HEK293 (cell line): Measurements from ENCODE around the gene RAPGEF5.

ENCODE experiments used
- CTCF ChIA-PET: fragments of 350-600 bp; formaldehyde crosslinking; extraction: SDS; loops from one replicate; lab custom pipeline; 2021; ENCODE audit warnings: antibody characterized with exemption; lab: Yijun Ruan, JAX
- POLR2A ChIA-PET: fragments of 300-600 bp; formaldehyde crosslinking; extraction: SDS; loops from one replicate; lab custom pipeline; 2020; ENCODE audit warnings: antibody characterized with exemption, inconsistent platforms; lab: Yijun Ruan, JAX
- H3K27ac ChIP-seq: fragments of 200-500 bp; sonication (Bioruptor generic); 2 replicates; pipeline ENCODE4 v1.5.1; 2014; ENCODE audit warnings: low read depth, low read length, control low read depth, inconsistent platforms; ENCODE audit errors: extremely low read depth
- H3K36me3 ChIP-seq, 2 experiments: fragments of 200-500 bp in 1 of 2; sonication (Bioruptor generic) in 1 of 2; 1 replicate in 1 of 2; 2 replicates in 1 of 2; pipeline ENCODE4 v1.5.1; 2014 to 2017; ENCODE audit warnings: inconsistent platforms in 2 of 2, low read length in 2 of 2; ENCODE audit not compliant: control insufficient read depth in 2 of 2, insufficient read depth in 1 of 2
- H3K4me1 ChIP-seq: fragments of 200-500 bp; sonication (Bioruptor generic); 2 replicates; pipeline ENCODE4 v1.5.1; 2014; ENCODE audit warnings: mild to moderate bottlenecking, low read length, inconsistent platforms; ENCODE audit not compliant: control insufficient read depth, insufficient read depth
- H3K4me3 ChIP-seq: 2 replicates; pipeline ENCODE4 v1.5.1; 2011; ENCODE audit warnings: low read depth, mild to moderate bottlenecking, control low read depth, low read length, moderate library complexity
- H3K9me3 ChIP-seq: fragments of 200-500 bp; sonication (Bioruptor generic); 2 replicates; pipeline ENCODE4 v1.5.1; 2014; ENCODE audit warnings: low read depth, low read length, inconsistent platforms; ENCODE audit not compliant: control insufficient read depth, insufficient read depth
- AEBP2 ChIP-seq: fragments of 450-650 bp; formaldehyde crosslinking; IDR thresholded peaks from 2 replicates; pipeline ENCODE4 v1.5.1; 2016; ENCODE audit warnings: missing biosample characterization, missing genetic modification characterization, borderline replicate concordance
- BCL11A ChIP-seq: fragments of 450-650 bp; formaldehyde crosslinking; IDR thresholded peaks from 2 replicates; pipeline ENCODE4 v1.5.1; 2016; ENCODE audit warnings: low read depth, missing biosample characterization, missing genetic modification characterization
- BCL6B ChIP-seq: fragments of 450-650 bp; formaldehyde crosslinking; IDR thresholded peaks from 2 replicates; pipeline ENCODE4 v1.5.1; 2017; ENCODE audit warnings: missing biosample characterization, missing genetic modification characterization
- KLF10 ChIP-seq: fragments of 450-650 bp; IDR thresholded peaks from 2 replicates; pipeline ENCODE4 v1.5.1; 2018; ENCODE audit warnings: missing biosample characterization, mild to moderate bottlenecking, missing genetic modification characterization
- KLF9 ChIP-seq: fragments of 450-650 bp; formaldehyde crosslinking; IDR thresholded peaks from 2 replicates; pipeline ENCODE4 v1.5.1; 2016; ENCODE audit warnings: missing biosample characterization, missing genetic modification characterization, low read depth
- MZF1 ChIP-seq: fragments of 450-650 bp; formaldehyde crosslinking; IDR thresholded peaks from 2 replicates; pipeline ENCODE4 v1.5.1; 2017; ENCODE audit warnings: missing biosample characterization, missing genetic modification characterization, borderline replicate concordance
- PRDM4 ChIP-seq: fragments of 450-650 bp; formaldehyde crosslinking; IDR thresholded peaks from 2 replicates; pipeline ENCODE4 v1.5.1; 2017; ENCODE audit warnings: missing biosample characterization, missing genetic modification characterization
- PRDM6 ChIP-seq: fragments of 450-650 bp; formaldehyde crosslinking; IDR thresholded peaks from 2 replicates; pipeline ENCODE4 v1.5.1; 2017; ENCODE audit warnings: missing biosample characterization, missing genetic modification characterization
- REPIN1 ChIP-seq: fragments of 450-650 bp; formaldehyde crosslinking; IDR thresholded peaks from 2 replicates; pipeline ENCODE4 v1.5.1; 2017; ENCODE audit warnings: missing biosample characterization, missing genetic modification characterization, low read depth
- ZBTB20 ChIP-seq: fragments of 450-650 bp; formaldehyde crosslinking; IDR thresholded peaks from 2 replicates; pipeline ENCODE4 v1.5.1; 2016; ENCODE audit warnings: missing biosample characterization, missing genetic modification characterization
- ZBTB26 ChIP-seq: fragments of 450-650 bp; formaldehyde crosslinking; optimal IDR thresholded peaks from 2 replicates; pipeline ENCODE3; 2016; ENCODE audit warnings: missing biosample characterization, mild to moderate bottlenecking, missing genetic modification characterization
- ZNF121 ChIP-seq: fragments of 450-650 bp; formaldehyde crosslinking; IDR thresholded peaks from 2 replicates; pipeline ENCODE4 v1.5.1; 2016; ENCODE audit warnings: missing biosample characterization, missing genetic modification characterization
- ZNF16 ChIP-seq: fragments of 450-650 bp; formaldehyde crosslinking; IDR thresholded peaks from 2 replicates; pipeline ENCODE4 v1.5.1; 2016; ENCODE audit warnings: low read depth, missing biosample characterization, missing genetic modification characterization
- ZNF169 ChIP-seq: fragments of 450-650 bp; formaldehyde crosslinking; IDR thresholded peaks from 2 replicates; pipeline ENCODE4 v1.5.1; 2016; ENCODE audit warnings: missing biosample characterization, missing genetic modification characterization
- ZNF174 ChIP-seq: fragments of 450-650 bp; formaldehyde crosslinking; IDR thresholded peaks from 2 replicates; pipeline ENCODE4 v1.5.0; 2017; ENCODE audit warnings: missing biosample characterization, mild to moderate bottlenecking, missing genetic modification characterization
- ZNF214 ChIP-seq: fragments of 450-650 bp; formaldehyde crosslinking; IDR thresholded peaks from 2 replicates; pipeline ENCODE4 v1.5.1; 2017; ENCODE audit warnings: missing biosample characterization, mild to moderate bottlenecking, missing genetic modification characterization, borderline replicate concordance
- ZNF354C ChIP-seq: fragments of 450-650 bp; formaldehyde crosslinking; IDR thresholded peaks from 2 replicates; pipeline ENCODE4 v1.5.1; 2016; ENCODE audit warnings: missing biosample characterization, missing genetic modification characterization, low read depth, borderline replicate concordance
- ZNF404 ChIP-seq: fragments of 450-650 bp; formaldehyde crosslinking; IDR thresholded peaks from 2 replicates; pipeline ENCODE4 v1.5.1; 2017; ENCODE audit warnings: missing biosample characterization, missing genetic modification characterization
- ZNF501 ChIP-seq: fragments of 450-650 bp; formaldehyde crosslinking; IDR thresholded peaks from 2 replicates; pipeline ENCODE4 v1.5.1; 2016; ENCODE audit warnings: missing biosample characterization, missing genetic modification characterization
- ZNF510 ChIP-seq: fragments of 450-650 bp; formaldehyde crosslinking; IDR thresholded peaks from 2 replicates; pipeline ENCODE4 v1.5.1; 2018; ENCODE audit warnings: mild to moderate bottlenecking, missing genetic modification characterization, missing biosample characterization; ENCODE audit not compliant: insufficient replicate concordance
- ZNF529 ChIP-seq: fragments of 450-650 bp; formaldehyde crosslinking; IDR thresholded peaks from 2 replicates; pipeline ENCODE4 v1.5.1; 2017; ENCODE audit warnings: missing genetic modification characterization, missing biosample characterization; ENCODE audit not compliant: insufficient replicate concordance
- ZNF544 ChIP-seq: fragments of 450-650 bp; formaldehyde crosslinking; IDR thresholded peaks from 2 replicates; pipeline ENCODE4 v1.5.0; 2017; ENCODE audit warnings: missing biosample characterization, missing genetic modification characterization
- ZNF561 ChIP-seq: fragments of 450-650 bp; IDR thresholded peaks from 2 replicates; pipeline ENCODE4 v1.5.1; 2018; ENCODE audit warnings: missing biosample characterization, missing genetic modification characterization, borderline replicate concordance
- ZSCAN30 ChIP-seq: fragments of 450-650 bp; IDR thresholded peaks from 2 replicates; pipeline ENCODE4 v1.5.1; 2018; ENCODE audit warnings: missing biosample characterization, mild to moderate bottlenecking, missing genetic modification characterization, moderate library complexity

RAPGEF5 gene

GRCh38 chr7:22393913-22394729, 37.2 kb upstream of the RAPGEF5 start:
- TF ChIP-seq ZNF501 (no peak), ZNF529 (tag by site-specific recombination) (no peak), MZF1 (tag by site-specific recombination) (no peak), BCL6B (tag by site-specific recombination) (no peak), PRDM6 (tag by site-specific recombination) (no peak), ZNF510 (tag by site-specific recombination) (no peak), PRDM4 (tag by site-specific recombination) (no peak), KLF9 (tag by site-specific recombination) (no peak), REPIN1 (tag by site-specific recombination) (no peak), ZNF214 (tag by site-specific recombination) (no peak), ZNF544 (tag by site-specific recombination) (no peak), ZNF174 (tag by site-specific recombination) (no peak), ZSCAN30 (no peak), AEBP2 (no peak), BCL11A (tag by site-specific recombination) (no peak), KLF10 (tag by site-specific recombination) (no peak)
- TF ChIP-seq, all 188 proteins: peak for 0
- Histone ChIP-seq H3K27ac (no peak overlapping the region), H3K4me3 (no peak overlapping the region), H3K9me3 (no peaks in the 10 kb centered on the region), H3K4me1 (0 out of 2 replicates have a peak, but pooled peaks cover 4% of the 10 kb centered on the region), H3K36me3 (no peaks in the 10 kb centered on the region)
- CTCF ChIA-PET: interaction anchor here (0.6 kb wide), 1 partner anchor 30 kb away, joined by 3 read pairs; no protein-coding TSS in a partner anchor
- POLR2A ChIA-PET: interaction anchor here (0.9 kb wide), 1 partner anchor 44 kb away, joined by 3 read pairs; no protein-coding TSS in a partner anchor

GRCh38 chr7:22390516-22390915, 33.6 kb upstream of the RAPGEF5 start:
- CTCF ChIA-PET: interaction anchor here (1.7 kb wide), 1 partner anchor 17 kb away, joined by 5 read pairs; no protein-coding TSS in a partner anchor
- Histone ChIP-seq H3K9me3 (no peaks in the 10 kb centered on the region), H3K4me3 (no peak overlapping the region), H3K4me1 (0 out of 2 replicates have a peak, but pooled peaks cover 2% of the 10 kb centered on the region), H3K27ac (no peak overlapping the region), H3K36me3 (no peaks in the 10 kb centered on the region)
- POLR2A ChIA-PET: no interaction called here
- TF ChIP-seq ZNF354C (tag by site-specific recombination) (no peak), ZBTB20 (tag by site-specific recombination) (no peak), ZBTB26 (tag by site-specific recombination) (no peak), ZNF121 (no peak), ZNF404 (no peak), ZNF561 (tag by site-specific recombination) (no peak), ZNF16 (tag by site-specific recombination) (no peak), ZNF169 (tag by site-specific recombination) (no peak)
